ENCODE results near the gene ADCY9. TPM values are rescaled to one million over a fixed set of nuclear protein-coding genes. Genes with fewer than 3 reads are reported as not detected.

ADCY9 gene
- total RNA-seq, 2 experiments from 2014 or later: 3.8 to 4.9 TPM

DNA sequence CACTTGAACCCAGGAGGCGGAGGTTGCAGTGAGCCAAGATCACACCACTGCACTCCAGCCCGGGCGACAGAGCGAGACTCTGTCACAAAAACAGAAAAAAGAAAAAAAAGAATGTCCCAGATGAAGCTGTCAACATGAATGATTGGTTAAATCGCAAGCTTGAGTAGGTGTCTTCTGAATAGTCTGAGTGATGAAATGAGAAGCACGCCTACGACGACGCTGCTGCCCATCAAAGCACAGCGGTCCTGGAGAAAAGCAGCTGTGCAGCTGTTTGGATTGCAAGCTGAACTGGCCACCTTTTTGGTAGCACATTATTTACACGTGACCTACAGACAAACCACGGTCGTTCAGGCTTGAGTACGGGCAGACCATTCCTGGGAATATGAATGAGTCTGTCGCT, 12.5 kb downstream of the ADCY9 start:
- POLR2A ChIA-PET: no interaction called here

DNA sequence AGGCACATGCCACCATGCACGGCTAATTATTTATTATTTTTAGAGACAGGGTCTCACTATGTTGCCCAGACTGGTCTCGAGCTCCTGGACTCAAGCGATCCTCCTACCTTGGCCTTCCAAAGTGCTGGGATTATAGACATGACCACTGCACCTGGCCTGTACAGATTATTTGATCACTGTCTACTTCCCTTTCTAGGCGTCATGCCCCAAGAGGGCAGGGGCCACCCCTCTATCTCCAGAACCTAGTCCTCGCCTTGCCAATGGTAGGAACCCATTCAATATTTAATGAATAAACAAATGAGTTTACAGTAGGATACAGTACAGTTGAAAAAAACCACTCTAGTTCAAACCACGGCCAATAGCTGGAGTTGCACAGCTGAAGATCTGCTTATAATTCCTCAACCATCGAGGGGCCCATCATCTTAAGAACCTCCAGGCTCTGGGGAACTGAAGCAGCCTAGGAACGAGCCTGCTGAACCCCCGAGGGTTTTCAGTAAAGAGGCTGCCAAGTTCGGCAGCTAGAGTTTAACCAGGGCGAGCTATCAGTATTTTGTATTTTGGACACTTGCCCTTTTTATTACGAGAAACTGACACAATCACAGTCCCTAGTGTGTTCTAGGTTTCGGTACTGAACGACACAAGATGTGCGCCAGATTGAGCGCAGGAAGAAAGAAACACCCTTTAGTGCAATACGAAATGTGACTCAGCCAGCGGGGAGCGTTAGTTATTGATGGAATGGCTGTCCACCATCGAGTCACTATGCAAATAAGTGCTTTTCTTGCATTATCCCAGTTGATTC, 14.6 kb downstream of the ADCY9 start:
- Mint-ChIP-seq H3K4me3 (no peak overlapping the region), H3K27me3 (no peaks in the 10 kb centered on the region), H3K9me3 (no peaks in the 10 kb centered on the region), H3K36me3 (peaks cover 3% of the 10 kb centered on the region), H3K27ac (no peak overlapping the region), H3K4me1 (ENCODE audit: low read depth) (peaks cover 7% of the 10 kb centered on the region)
- CTCF ChIA-PET: interaction anchor here (1.5 kb wide), 1 partner anchor 152 kb away, joined by 4 read pairs; no protein-coding TSS in a partner anchor
- intact Hi-C loops (cut with micrococcal nuclease): no loop called here
- POLR2A ChIA-PET: no interaction called here
- no peak for DNase-seq

More for the DNA sequence above, 12.5 kb downstream of the ADCY9 start:
- Mint-ChIP-seq H3K4me1 (ENCODE audit: low read depth) (peaks cover 7% of the 10 kb centered on the region), H3K36me3 (peaks cover 3% of the 10 kb centered on the region), H3K4me3 (no peak overlapping the region), H3K9me3 (no peaks in the 10 kb centered on the region), H3K27me3 (no peaks in the 10 kb centered on the region), H3K27ac (no peak overlapping the region)
- CTCF ChIA-PET: interaction anchor here (1.1 kb wide), 1 partner anchor 150 kb away, joined by 3 read pairs; no protein-coding TSS in a partner anchor
- intact Hi-C loops (cut with micrococcal nuclease): no loop called here
- no peak for DNase-seq

DNA sequence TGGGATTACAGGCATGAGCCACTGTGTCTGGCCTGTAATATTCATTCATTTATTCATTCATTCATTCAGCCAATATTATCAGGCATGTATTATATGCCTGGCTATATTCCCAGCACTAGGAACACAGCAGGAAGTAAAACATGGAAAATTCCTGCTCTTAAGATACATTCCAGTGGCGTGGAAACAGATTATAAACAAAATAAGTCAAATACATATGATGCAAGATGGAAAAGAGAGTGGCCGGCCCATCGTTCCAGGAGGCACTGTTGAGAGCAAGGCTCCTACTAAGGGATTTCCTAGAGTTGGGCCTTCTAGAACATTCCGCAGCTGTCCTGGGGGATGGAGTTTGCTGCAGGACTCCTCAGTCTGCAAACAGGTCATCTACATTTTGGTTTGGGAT, 17.7 kb downstream of the ADCY9 start:
- H3K4me3 Mint-ChIP-seq: no peak overlapping the region
- no peaks in the 10 kb centered on the region for H3K27me3 Mint-ChIP-seq
- H3K4me1 Mint-ChIP-seq (ENCODE audit: low read depth): no peaks in the 10 kb centered on the region
- H3K36me3 Mint-ChIP-seq: no peaks in the 10 kb centered on the region
- H3K9me3 Mint-ChIP-seq: no peaks in the 10 kb centered on the region
- ChIA-PET CTCF (interaction anchor here (1.5 kb wide), 1 partner anchor 8 kb away, joined by 3 read pairs; no protein-coding TSS in a partner anchor), POLR2A (no interaction called here)
- no peak for DNase-seq
- no peak overlapping the region for H3K27ac Mint-ChIP-seq
- intact Hi-C loops (cut with micrococcal nuclease): no loop called here

DNA sequence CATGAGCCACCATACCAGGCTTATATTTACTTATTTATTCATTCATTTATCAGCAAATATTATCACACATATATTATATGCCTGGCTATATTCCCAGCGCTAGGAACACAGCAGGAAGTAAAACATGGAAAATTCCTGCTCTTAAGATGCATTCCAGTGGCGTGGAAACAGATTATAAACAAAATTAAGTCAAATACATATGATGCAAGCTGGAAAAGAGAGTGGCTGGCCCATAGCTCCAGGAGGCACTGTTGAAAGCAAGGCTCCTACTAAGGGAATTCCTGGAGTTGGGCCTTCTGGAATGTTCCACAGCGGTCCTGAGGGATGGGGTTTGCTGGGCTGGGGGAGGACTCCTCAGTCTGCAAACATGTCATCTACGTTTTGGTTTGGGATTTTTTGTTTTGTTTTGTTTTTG, 18.4 kb downstream of the ADCY9 start:
- ChIA-PET CTCF (no interaction called here), POLR2A (no interaction called here)
- DNase-seq: no peak
- H3K9me3 Mint-ChIP-seq: no peaks in the 10 kb centered on the region
- H3K27ac Mint-ChIP-seq: no peak overlapping the region
- intact Hi-C loops (cut with micrococcal nuclease): no loop called here
- H3K27me3 Mint-ChIP-seq: no peaks in the 10 kb centered on the region
- H3K4me1 Mint-ChIP-seq (ENCODE audit: low read depth): no peaks in the 10 kb centered on the region
- H3K36me3 Mint-ChIP-seq: no peaks in the 10 kb centered on the region
- no peak overlapping the region for H3K4me3 Mint-ChIP-seq

DNA sequence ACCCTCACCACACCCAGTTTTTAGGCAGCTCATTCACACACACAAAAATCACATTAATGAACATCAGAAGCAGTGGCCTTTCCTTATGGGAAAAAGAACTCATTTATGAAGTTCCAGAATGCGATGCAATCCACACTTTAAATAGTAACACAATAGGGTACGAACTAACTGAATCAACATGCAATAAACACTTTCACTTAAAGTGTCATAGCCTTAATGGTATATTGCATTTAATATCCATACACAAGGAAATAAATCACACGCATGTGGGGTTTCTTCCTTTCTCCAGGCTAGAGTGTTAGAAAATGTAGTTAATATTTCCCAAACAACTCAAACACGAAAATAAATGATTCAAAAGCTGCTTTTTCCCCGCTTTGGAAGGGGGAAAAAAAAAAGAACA, 19.7 kb downstream of the ADCY9 start:
- Mint-ChIP-seq H3K4me1 (ENCODE audit: low read depth) (no peaks in the 10 kb centered on the region), H3K36me3 (no peaks in the 10 kb centered on the region), H3K27me3 (no peaks in the 10 kb centered on the region), H3K27ac (no peak overlapping the region), H3K4me3 (no peak overlapping the region), H3K9me3 (no peaks in the 10 kb centered on the region)
- POLR2A ChIA-PET: no interaction called here
- CTCF ChIA-PET: interaction anchor here (0.6 to 1.7 kb wide), 2 partner anchors 128 to 157 kb away, joined by 5 to 9 read pairs; no protein-coding TSS in a partner anchor
- DNase-seq: no peak
- intact Hi-C loops (cut with micrococcal nuclease): no loop called here

DNA sequence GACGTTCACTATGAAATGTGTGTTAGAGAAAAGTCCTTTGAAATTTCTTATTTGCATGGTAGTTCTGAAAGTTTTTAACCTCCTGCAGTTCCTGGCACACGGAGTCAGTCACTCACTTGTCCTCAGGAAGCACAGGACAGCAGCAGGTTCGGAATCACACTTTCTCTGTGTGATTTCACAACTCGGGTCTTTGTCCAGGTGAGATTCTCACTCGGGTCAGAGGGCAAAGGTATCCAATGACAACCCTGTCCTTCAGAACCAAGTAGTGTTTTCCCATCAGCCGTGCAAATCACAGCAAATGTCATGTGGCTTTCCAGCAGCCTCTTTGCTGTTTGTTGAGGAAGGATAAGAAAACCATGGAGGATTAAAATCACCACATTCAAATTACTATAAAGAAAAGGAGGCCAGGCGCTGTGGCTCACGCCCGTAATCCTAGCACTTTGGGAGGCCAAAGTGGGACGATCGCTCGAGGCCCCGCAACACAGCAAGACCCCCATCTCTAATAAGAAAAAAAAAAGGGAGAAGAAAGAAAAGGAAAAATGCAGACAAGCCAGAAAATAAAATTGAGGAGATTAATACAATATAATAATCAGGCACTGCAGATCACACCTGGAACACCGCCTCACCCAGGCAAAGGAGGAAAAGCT, 22.0 kb downstream of the ADCY9 start:
- intact Hi-C loops (cut with micrococcal nuclease): no loop called here
- no peaks in the 10 kb centered on the region for H3K9me3 Mint-ChIP-seq
- no peak overlapping the region for H3K4me3 Mint-ChIP-seq
- POLR2A ChIA-PET: no interaction called here
- DNase-seq: no peak
- no peaks in the 10 kb centered on the region for H3K27me3 Mint-ChIP-seq
- H3K27ac Mint-ChIP-seq: no peak overlapping the region
- CTCF ChIA-PET: no interaction called here
- peaks cover 2% of the 10 kb centered on the region for H3K4me1 Mint-ChIP-seq (ENCODE audit: low read depth)
- no peaks in the 10 kb centered on the region for H3K36me3 Mint-ChIP-seq

DNA sequence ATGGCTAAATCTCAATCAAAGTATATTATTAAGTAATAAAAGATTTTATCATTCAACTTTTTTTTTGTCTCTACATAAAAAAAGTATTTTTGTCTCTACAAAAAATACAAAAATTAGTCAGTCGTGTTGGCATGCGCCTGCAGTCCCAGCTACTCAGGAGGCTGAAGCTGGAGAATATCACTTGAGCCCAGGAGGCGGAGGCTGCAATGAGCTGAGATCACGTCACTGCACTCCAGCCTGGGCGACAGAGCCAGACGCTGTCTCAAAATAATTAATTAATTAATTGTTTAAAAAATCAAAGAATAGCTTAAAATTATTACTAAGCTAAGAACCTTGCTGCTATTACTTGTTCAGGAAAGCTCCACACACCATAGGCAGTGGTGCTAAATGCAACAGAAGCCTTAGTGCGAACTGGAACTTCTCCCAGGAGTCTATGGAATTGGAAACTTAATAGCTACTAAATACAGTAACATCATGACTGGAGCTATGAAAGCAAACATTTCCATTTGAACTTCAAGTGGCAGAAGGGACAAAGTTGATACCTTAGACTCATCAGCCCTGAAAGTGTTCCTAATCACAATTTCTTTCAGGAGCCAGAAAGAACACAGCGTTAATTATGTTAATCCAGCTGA, 22.6 kb downstream of the ADCY9 start:
- H3K4me1 Mint-ChIP-seq (ENCODE audit: low read depth): peaks cover 2% of the 10 kb centered on the region
- no peaks in the 10 kb centered on the region for H3K36me3 Mint-ChIP-seq
- intact Hi-C loops (cut with micrococcal nuclease): no loop called here
- H3K9me3 Mint-ChIP-seq: no peaks in the 10 kb centered on the region
- ChIA-PET CTCF (no interaction called here), POLR2A (no interaction called here)
- H3K27me3 Mint-ChIP-seq: no peaks in the 10 kb centered on the region
- H3K4me3 Mint-ChIP-seq: no peak overlapping the region
- no peak for DNase-seq
- no peak overlapping the region for H3K27ac Mint-ChIP-seq

DNA sequence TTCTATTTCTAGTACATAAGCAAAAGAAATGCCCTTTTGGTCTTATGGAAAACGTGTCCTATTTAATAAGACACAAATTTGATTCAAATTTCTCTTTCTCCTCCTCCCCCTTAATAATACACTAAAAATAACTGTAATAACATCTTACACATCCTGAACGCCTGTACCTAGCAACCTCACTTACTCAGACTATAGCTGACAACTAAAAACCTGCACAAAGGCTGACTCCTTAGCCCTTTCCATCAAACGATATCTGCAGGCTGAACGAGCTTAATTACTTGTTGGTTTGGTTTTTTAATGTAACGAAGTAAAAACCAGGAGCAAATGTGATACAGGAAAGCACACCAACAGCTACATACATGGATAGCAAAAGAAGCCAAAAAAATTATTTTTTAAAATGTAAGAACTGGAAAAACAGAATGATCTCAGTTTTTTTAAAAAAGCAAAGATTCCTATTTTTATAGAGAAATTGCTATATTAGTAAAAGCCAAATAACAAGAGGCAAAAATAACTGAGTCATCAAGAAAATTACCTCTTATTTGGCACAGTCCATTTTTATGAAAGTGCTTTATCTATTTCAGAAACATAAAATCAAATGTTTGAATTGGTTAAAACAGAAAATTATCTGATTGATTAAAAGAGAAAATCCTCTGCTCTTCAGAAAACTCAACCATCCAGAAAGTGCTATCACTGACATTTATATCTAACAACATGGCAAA, 23.5 kb downstream of the ADCY9 start:
- Mint-ChIP-seq H3K9me3 (no peaks in the 10 kb centered on the region), H3K36me3 (no peaks in the 10 kb centered on the region)
- DNase-seq: no peak

DNA sequence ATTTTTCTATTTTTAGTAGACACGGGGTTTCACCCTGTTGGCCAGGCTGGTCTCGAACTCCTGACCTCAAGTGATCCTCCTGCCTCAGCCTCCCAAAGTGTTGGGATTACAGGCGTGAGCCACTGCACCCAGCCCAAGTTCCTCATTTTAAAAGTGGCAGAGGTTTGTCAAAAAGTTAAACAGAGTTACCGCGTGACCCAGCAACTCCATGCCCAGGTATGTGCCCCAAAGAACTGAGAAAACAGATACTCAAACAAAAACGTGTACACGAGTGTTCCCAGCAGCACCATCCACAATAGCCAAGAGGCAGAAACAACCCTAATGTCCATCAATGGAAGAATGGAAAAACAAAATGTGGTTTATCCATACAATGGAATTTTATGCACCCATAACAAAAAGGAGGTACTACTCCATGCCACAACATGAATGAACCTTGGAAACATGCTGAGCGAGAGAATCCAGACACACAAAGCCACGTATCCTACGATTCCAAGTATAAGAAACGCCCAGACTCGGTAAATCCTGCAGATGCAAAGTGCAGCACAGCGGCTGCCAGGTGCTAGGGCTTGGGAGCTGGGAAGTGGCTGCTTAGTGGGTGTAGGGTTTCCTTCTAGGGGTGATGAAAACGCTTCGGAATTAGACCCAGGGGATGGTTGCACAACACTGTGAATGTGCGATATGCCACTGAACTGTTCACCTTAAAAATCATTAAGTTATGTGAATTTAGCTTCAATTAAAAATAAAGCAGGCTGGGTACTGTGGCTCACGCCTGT, 24.8 kb downstream of the ADCY9 start:
- peaks cover 2% of the 10 kb centered on the region for H3K4me1 Mint-ChIP-seq (ENCODE audit: low read depth)
- H3K27me3 Mint-ChIP-seq: no peaks in the 10 kb centered on the region
- H3K9me3 Mint-ChIP-seq: no peaks in the 10 kb centered on the region
- H3K36me3 Mint-ChIP-seq: no peaks in the 10 kb centered on the region
- DNase-seq: no peak
- ChIA-PET CTCF (no interaction called here), POLR2A (no interaction called here)
- intact Hi-C loops (cut with micrococcal nuclease): no loop called here
- H3K4me3 Mint-ChIP-seq: no peak overlapping the region
- H3K27ac Mint-ChIP-seq: no peak overlapping the region

More for the DNA sequence above, 23.5 kb downstream of the ADCY9 start:
- Mint-ChIP-seq H3K4me3 (no peak overlapping the region), H3K4me1 (ENCODE audit: low read depth) (peaks cover 2% of the 10 kb centered on the region), H3K27ac (no peak overlapping the region), H3K27me3 (no peaks in the 10 kb centered on the region)
- intact Hi-C loops (cut with micrococcal nuclease): no loop called here
- POLR2A ChIA-PET: no interaction called here
- CTCF ChIA-PET: no interaction called here

DNA sequence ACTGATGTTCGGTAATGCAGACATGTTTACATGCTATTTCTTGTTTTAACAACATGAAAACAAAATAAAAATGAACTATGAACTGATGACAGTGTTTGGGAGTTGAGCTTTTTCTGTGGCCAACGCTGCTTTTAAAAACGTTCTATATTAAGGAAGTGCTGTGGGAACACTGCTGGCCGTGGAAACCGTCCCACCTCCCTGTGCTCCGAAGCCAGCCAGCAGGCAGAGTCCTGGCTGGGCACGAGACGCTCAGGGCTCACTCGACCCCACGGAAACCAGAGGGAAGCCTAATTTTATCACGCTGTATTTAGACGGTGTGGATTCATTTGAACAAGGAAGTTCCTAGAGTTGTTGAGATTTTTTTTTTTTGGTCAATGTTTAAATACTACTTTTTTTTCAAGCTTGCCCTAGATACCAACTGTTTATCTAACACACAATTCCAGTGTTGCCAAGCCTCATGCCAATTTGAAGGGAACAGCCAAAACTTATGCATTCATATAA, 25.8 kb downstream of the ADCY9 start:
- no peaks in the 10 kb centered on the region for H3K27me3 Mint-ChIP-seq
- H3K36me3 Mint-ChIP-seq: no peaks in the 10 kb centered on the region
- no peaks in the 10 kb centered on the region for H3K9me3 Mint-ChIP-seq
- CTCF ChIA-PET: interaction anchor here (0.9 kb wide), 1 partner anchor 8 kb away, joined by 3 read pairs; no protein-coding TSS in a partner anchor
- H3K4me3 Mint-ChIP-seq: no peak overlapping the region
- DNase-seq: no peak
- intact Hi-C loops (cut with micrococcal nuclease): no loop called here
- H3K27ac Mint-ChIP-seq: no peak overlapping the region
- POLR2A ChIA-PET: no interaction called here
- peaks cover 2% of the 10 kb centered on the region for H3K4me1 Mint-ChIP-seq (ENCODE audit: low read depth)

DNA sequence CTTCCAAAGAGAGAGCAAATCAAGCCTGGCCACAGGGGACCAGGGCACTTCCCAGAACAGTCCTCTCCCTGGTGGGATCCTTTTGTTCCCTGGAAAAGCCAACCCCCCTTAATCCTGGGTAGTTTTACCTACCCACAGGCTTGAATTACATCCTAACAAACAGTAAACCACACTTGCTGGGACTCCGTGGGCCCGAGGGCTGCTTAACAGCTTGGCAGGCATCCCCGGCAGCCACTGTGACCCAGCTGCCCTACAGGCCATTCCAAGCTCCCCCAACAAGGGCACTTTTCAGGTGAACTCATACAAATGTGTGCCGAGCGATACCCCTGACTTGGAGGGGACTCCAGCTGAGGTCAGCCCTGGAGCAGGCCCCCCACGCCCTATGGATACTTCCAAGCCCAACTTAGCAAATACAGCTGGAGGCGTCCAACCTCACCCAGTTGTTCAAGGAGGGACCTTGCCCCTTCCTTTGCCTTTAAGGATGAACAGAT, 26.4 kb downstream of the ADCY9 start:
- no peak for DNase-seq
- POLR2A ChIA-PET: no interaction called here
- H3K36me3 Mint-ChIP-seq: no peaks in the 10 kb centered on the region
- intact Hi-C loops (cut with micrococcal nuclease): no loop called here
- H3K4me1 Mint-ChIP-seq (ENCODE audit: low read depth): peaks cover 2% of the 10 kb centered on the region
- no peaks in the 10 kb centered on the region for H3K27me3 Mint-ChIP-seq
- no peak overlapping the region for H3K27ac Mint-ChIP-seq
- H3K9me3 Mint-ChIP-seq: no peaks in the 10 kb centered on the region
- H3K4me3 Mint-ChIP-seq: no peak overlapping the region
- CTCF ChIA-PET: interaction anchor here (0.9 kb wide), 1 partner anchor 9 kb away, joined by 3 read pairs; no protein-coding TSS in a partner anchor

Measured in activated CD4-positive, alpha-beta memory T cell treated with anti-CD3 and anti-CD28 coated beads for 36 hours (primary cell).